Testis (tissue), 3 donors: ENCODE measurements around the gene CDK6. TPM values are rescaled to one million over a fixed set of nuclear protein-coding genes. Genes with fewer than 3 reads are reported as not detected.

Experiments used
- DNase-seq: peaks from one replicate; pipeline ENCODE4 v3.0.0-alpha.2; 2019
- H3K27ac ChIP-seq, 2 donors: fragments of 200-600 bp; sonication (generic); one replicate each; pipeline ENCODE4 v1.5.1; 2019
- H3K27me3 ChIP-seq: fragments of 200-600 bp; sonication (generic); one replicate; pipeline ENCODE4 v1.5.1; 2019
- H3K36me3 ChIP-seq: fragments of 200-600 bp; sonication (generic); one replicate; pipeline ENCODE4 v1.5.1; 2017; ENCODE audit warnings: low read depth; ENCODE audit errors: missing control alignments
- H3K4me1 ChIP-seq: fragments of 200-600 bp; sonication (generic); one replicate; pipeline ENCODE4 v1.5.1; 2019
- H3K4me3 ChIP-seq, 2 donors: fragments of 200-600 bp; sonication (generic); one replicate each; pipeline ENCODE4 v1.5.1; 2017 to 2019
- H3K9me3 ChIP-seq: fragments of 200-600 bp; sonication (generic); one replicate; pipeline ENCODE4 v1.5.1; 2017
- POLR2A ChIP-seq: fragments of 450-650 bp; IDR thresholded peaks from one replicate; pipeline ENCODE4 v1.6.1; 2017; ENCODE audit warnings: antibody characterized with exemption, mild to moderate bottlenecking, moderate library complexity
- WGBS, 2 donors: methylation state at CpG; one replicate each; pipeline ENCODE4 v1.1.5; 2018; 5-methylcytosine and 5-hydroxymethylcytosine counted together
- intact Hi-C: fragments of 100-400 bp; cut with DNase I; formaldehyde crosslinking; loops from one replicate; pipeline ENCODE4 v1.15.1; 2023; ENCODE audit warnings: low total_unique reads
- polyA plus RNA-seq: library from polyadenylated mRNA; stranded (reverse); fragments of 350-450 nt; fragmentation: Illumina TruSeq; extraction: RNeasy Lipid Tissue Mini Kit (QIAGEN cat#74804); gene quantifications from one replicate; pipeline ENCODE4 v1.2.3, GENCODE V29; 2014; ENCODE audit warnings: low read depth, low replicate concordance; ENCODE audit not compliant: insufficient read depth
- total RNA-seq, 2 donors: library from RNA; depleted of rRNA; stranded (reverse); fragments of >200 nt; gene quantifications; one replicate each; pipeline ENCODE4 v1.2.3, GENCODE V29; 2016
- TF ChIP-seq, protein P1 (sequence below), 3 experiments: fragments of 450-650 bp in 2 of 3; fragments of 200-600 bp in 1 of 3; sonication (generic) in 1 of 3; IDR thresholded peaks; one replicate each; pipeline ENCODE4 v1.5.1; 2016 to 2019; ENCODE audit warnings: antibody characterized with exemption in 3 of 3, mild to moderate bottlenecking in 2 of 3, moderate library complexity in 1 of 3

CDK6 gene
- total and polyA plus RNA-seq, 3 donors from 2014 or later, result 21.1 to 31.6 (median 22.8) TPM

GRCh38 chr7:92797284-92797683 lies 39.1 kb downstream of the CDK6 start:
- H3K4me3 ChIP-seq, result no peak overlapping the region
- no peak for DNase-seq
- WGBS, 2 donors, result 71 to 75% methylated on average over 1 of the region's 1 CpG
- H3K36me3 ChIP-seq, result no peaks in the 10 kb centered on the region
- no peak overlapping the region for H3K27ac ChIP-seq
- TF ChIP-seq, protein P1, sequence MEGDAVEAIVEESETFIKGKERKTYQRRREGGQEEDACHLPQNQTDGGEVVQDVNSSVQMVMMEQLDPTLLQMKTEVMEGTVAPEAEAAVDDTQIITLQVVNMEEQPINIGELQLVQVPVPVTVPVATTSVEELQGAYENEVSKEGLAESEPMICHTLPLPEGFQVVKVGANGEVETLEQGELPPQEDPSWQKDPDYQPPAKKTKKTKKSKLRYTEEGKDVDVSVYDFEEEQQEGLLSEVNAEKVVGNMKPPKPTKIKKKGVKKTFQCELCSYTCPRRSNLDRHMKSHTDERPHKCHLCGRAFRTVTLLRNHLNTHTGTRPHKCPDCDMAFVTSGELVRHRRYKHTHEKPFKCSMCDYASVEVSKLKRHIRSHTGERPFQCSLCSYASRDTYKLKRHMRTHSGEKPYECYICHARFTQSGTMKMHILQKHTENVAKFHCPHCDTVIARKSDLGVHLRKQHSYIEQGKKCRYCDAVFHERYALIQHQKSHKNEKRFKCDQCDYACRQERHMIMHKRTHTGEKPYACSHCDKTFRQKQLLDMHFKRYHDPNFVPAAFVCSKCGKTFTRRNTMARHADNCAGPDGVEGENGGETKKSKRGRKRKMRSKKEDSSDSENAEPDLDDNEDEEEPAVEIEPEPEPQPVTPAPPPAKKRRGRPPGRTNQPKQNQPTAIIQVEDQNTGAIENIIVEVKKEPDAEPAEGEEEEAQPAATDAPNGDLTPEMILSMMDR (IDR thresholded peaks at IDR 0.05), result no peak
- TF ChIP-seq POLR2A, result no peak
- intact Hi-C loops, result no loop called here
- H3K9me3 ChIP-seq, result no peaks in the 10 kb centered on the region
- H3K27me3 ChIP-seq, result no peaks in the 10 kb centered on the region
- no peaks in the 10 kb centered on the region for H3K4me1 ChIP-seq

GRCh38 chr7:92794831-92795230 lies 41.5 kb downstream of the CDK6 start:
- Histone ChIP-seq H3K27me3 (no peaks in the 10 kb centered on the region), H3K36me3 (no peaks in the 10 kb centered on the region), H3K4me3 (no peak overlapping the region), H3K27ac (no peak overlapping the region), H3K9me3 (no peaks in the 10 kb centered on the region), H3K4me1 (no peaks in the 10 kb centered on the region)
- 30 to 35% methylated on average over 2 of the region's 2 CpGs for WGBS, 2 donors
- intact Hi-C loops, result no loop called here
- no peak for TF ChIP-seq POLR2A
- TF ChIP-seq, protein P1 (IDR thresholded peaks at IDR 0.05), result no peak
- DNase-seq, result no peak

- H3K27ac ChIP-seq, result no peak overlapping the region
- H3K9me3 ChIP-seq, result no peaks in the 10 kb centered on the region
- DNase-seq, result no peak
- H3K4me1 ChIP-seq, result no peaks in the 10 kb centered on the region
- H3K4me3 ChIP-seq, result no peak overlapping the region
- no peaks in the 10 kb centered on the region for H3K36me3 ChIP-seq
- intact Hi-C loops, result no loop called here
- 80 to 81% methylated on average over 4 of the region's 4 CpGs for WGBS, 2 donors
- H3K27me3 ChIP-seq, result no peaks in the 10 kb centered on the region
- TF ChIP-seq, protein P1 (IDR thresholded peaks at IDR 0.05), result no peak
- TF ChIP-seq POLR2A, result no peak
Measured at GRCh38 chr7:92794391-92794790, 42.0 kb downstream of the CDK6 start.

- TF ChIP-seq, protein P1 (IDR thresholded peaks at IDR 0.05), result no peak
- TF ChIP-seq POLR2A, result no peak
- H3K36me3 ChIP-seq, result no peaks in the 10 kb centered on the region
- no peaks in the 10 kb centered on the region for H3K9me3 ChIP-seq
- H3K27ac ChIP-seq, result no peak overlapping the region
- DNase-seq, result no peak
- WGBS, 2 donors, result 93 to 96% methylated on average over 1 of the region's 1 CpG
- H3K4me1 ChIP-seq, result no peaks in the 10 kb centered on the region
- H3K27me3 ChIP-seq, result no peaks in the 10 kb centered on the region
- intact Hi-C loops, result no loop called here
- H3K4me3 ChIP-seq, result no peak overlapping the region
Measured at GRCh38 chr7:92793656-92794205, 42.6 kb downstream of the CDK6 start.

DNA sequence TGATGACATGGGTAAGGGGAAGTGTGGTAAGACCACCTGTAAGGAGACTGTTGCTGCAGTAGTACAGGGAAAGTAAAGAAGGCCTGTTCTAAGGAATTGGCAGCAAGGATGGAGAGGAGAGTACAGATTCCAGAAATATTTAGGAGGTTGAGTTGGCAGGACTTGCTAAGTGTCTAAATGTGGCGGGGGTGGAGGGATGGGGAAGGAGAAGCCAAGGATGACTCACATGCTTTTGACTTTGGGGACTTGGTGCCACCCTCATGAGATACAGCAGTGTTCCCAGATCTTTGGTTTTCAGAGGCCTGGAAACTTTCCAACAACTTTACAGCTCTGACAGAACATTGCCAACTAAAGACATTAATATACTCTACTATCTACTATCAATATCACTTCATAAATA lies 45.4 kb downstream of the CDK6 start:
- TF ChIP-seq POLR2A, result no peak
- TF ChIP-seq, protein P1 (IDR thresholded peaks at IDR 0.05), result no peak
- H3K9me3 ChIP-seq, result no peaks in the 10 kb centered on the region
- DNase-seq, result no peak
- H3K27ac ChIP-seq, result no peak overlapping the region
- H3K36me3 ChIP-seq, result no peaks in the 10 kb centered on the region
- no peak overlapping the region for H3K4me3 ChIP-seq
- no peaks in the 10 kb centered on the region for H3K4me1 ChIP-seq
- no peaks in the 10 kb centered on the region for H3K27me3 ChIP-seq
- WGBS, 2 donors, result 81 to 88% methylated on average over 1 of the region's 1 CpG
- intact Hi-C loops, result no loop called here
